ENCODE measurements around the gene BHLHE40. TPM values are rescaled to one million over a fixed set of nuclear protein-coding genes. Genes with fewer than 3 reads are reported as not detected.

BHLHE40 gene
- total RNA-seq, 1 experiment from 2014 or later = 81.6 TPM

GRCh38 chr3:4988983-4989834, 10.0 kb downstream of the BHLHE40 start:
- Histone ChIP-seq H3K9me3 (ENCODE audit: control insufficient read depth in 1 of 2, insufficient read depth in 1 of 2, low read depth in 1 of 2, low read length in 2 of 2) (no peaks in the 10 kb centered on the region), H3K36me3 (ENCODE audit: control insufficient read depth in 1 of 2, insufficient read depth in 2 of 2, low read length in 2 of 2) (no peaks in the 10 kb centered on the region), H3K9me2 (ENCODE audit: insufficient read depth) (no peaks in the 10 kb centered on the region), H3K27ac (ENCODE audit: low read depth, low read length) (no peak overlapping the region; the same call in 1 of the 2 replicates), H3K4me1 (ENCODE audit: control insufficient read depth in 1 of 2, insufficient read depth in 2 of 2, low read length in 2 of 2) (peaks cover 55 to 86% of the 10 kb centered on the region in 2 experiments), H2AFZ (ENCODE audit: low read depth, low read length, poor library complexity, severe bottlenecking) (peak overlapping the region; percentile 19), H3K79me2 (ENCODE audit: insufficient read depth, low read length) (no peaks in the 10 kb centered on the region), H3K27me3 (ENCODE audit: insufficient read depth, low read length) (no peaks in the 10 kb centered on the region), H3K4me3 (replicated peaks in 1 of 2; ENCODE audit: low read depth in 1 of 2, low read length in 2 of 2) (no peak overlapping the region), H4K20me1 (ENCODE audit: insufficient read depth) (no peaks in the 10 kb centered on the region), H3K9ac (ENCODE audit: low read length) (peak overlapping the region; percentile 32), H3K4me2 (ENCODE audit: low read length) (peak overlapping the region; percentile 37)
- ChIA-PET POLR2A (interaction anchor here (0.6 kb wide), 1 partner anchor 1478 kb away, joined by 3 read pairs; no protein-coding TSS in a partner anchor), CTCF (no interaction called here), RAD21 (ENCODE audit: low non-redundant PET in 1 of 2, low total read pairs in 2 of 2, uncharacterized antibody in 2 of 2, unreplicated experiment in 2 of 2) (no interaction called here)
- TF ChIP-seq CTCF (IDR thresholded peaks at IDR 0.05 in 2 of 3, conservative IDR thresholded peaks at IDR 0.05 in 1 of 3; ENCODE audit: borderline replicate concordance in 1 of 3, insufficient read depth in 1 of 3, low read depth in 2 of 3, low read length in 2 of 3) (no peak), EZH2phosphoT487 (IDR thresholded peaks at IDR 0.05; ENCODE audit: borderline replicate concordance) (no peak), ZFX (IDR thresholded peaks at IDR 0.05) (0 out of 2 replicates have a peak, but pooled peaks have one; percentile 29), SIN3A (IDR thresholded peaks at IDR 0.05; ENCODE audit: low read depth) (no peak)
- intact Hi-C loops (cut with micrococcal nuclease) = no loop called here
- DNase-seq (ENCODE audit: low read depth, low spot score) (no peak), ATAC-seq (no peak)
- no TSS peak for BruUV-seq (replicated peaks)

GRCh38 chr3:4990069-4990468, 10.8 kb downstream of the BHLHE40 start:
- H2AFZ ChIP-seq (ENCODE audit: low read depth, low read length, poor library complexity, severe bottlenecking) = no peak overlapping the region
- H3K4me3 ChIP-seq (replicated peaks in 1 of 2; ENCODE audit: low read depth in 1 of 2, low read length in 2 of 2) = no peak overlapping the region
- ChIA-PET CTCF (no interaction called here), POLR2A (no interaction called here), RAD21 (ENCODE audit: low non-redundant PET in 1 of 2, low total read pairs in 2 of 2, uncharacterized antibody in 2 of 2, unreplicated experiment in 2 of 2) (no interaction called here)
- no peaks in the 10 kb centered on the region for H3K79me2 ChIP-seq (ENCODE audit: insufficient read depth, low read length)
- H4K20me1 ChIP-seq (ENCODE audit: insufficient read depth) = no peaks in the 10 kb centered on the region
- no peak for DNase-seq (ENCODE audit: low read depth, low spot score)
- H3K9me2 ChIP-seq (ENCODE audit: insufficient read depth) = no peaks in the 10 kb centered on the region
- no peak overlapping the region for H3K4me2 ChIP-seq (ENCODE audit: low read length)
- intact Hi-C loops (cut with micrococcal nuclease) = no loop called here
- no peak overlapping the region for H3K27ac ChIP-seq (ENCODE audit: low read depth, low read length)
- H3K9me3 ChIP-seq (ENCODE audit: control insufficient read depth in 1 of 2, insufficient read depth in 1 of 2, low read depth in 1 of 2, low read length in 2 of 2) = no peaks in the 10 kb centered on the region
- BruUV-seq (replicated peaks) = no TSS peak
- H3K4me1 ChIP-seq (ENCODE audit: control insufficient read depth in 1 of 2, insufficient read depth in 2 of 2, low read length in 2 of 2) = peaks cover 56 to 86% of the 10 kb centered on the region in 2 experiments
- no peaks in the 10 kb centered on the region for H3K36me3 ChIP-seq (ENCODE audit: control insufficient read depth in 1 of 2, insufficient read depth in 2 of 2, low read length in 2 of 2)
- no peaks in the 10 kb centered on the region for H3K27me3 ChIP-seq (ENCODE audit: insufficient read depth, low read length)
- no peak for TF ChIP-seq TCF7L2 (IDR thresholded peaks at IDR 0.05; ENCODE audit: borderline replicate concordance, extremely low read depth, insufficient read depth, insufficient read length)
- TF ChIP-seq CBX3 (IDR thresholded peaks at IDR 0.05; ENCODE audit: low read depth) = no peak
- TF ChIP-seq REST (IDR thresholded peaks at IDR 0.05; ENCODE audit: low read depth) = no peak
- TF ChIP-seq JUND (IDR thresholded peaks at IDR 0.05) = no peak
- TF ChIP-seq EGR1 (IDR thresholded peaks at IDR 0.05; ENCODE audit: low read depth) = no peak
- no peak for TF ChIP-seq RAD21 (IDR thresholded peaks at IDR 0.05; ENCODE audit: low read depth)
- ATAC-seq = no peak
- H3K9ac ChIP-seq (ENCODE audit: low read length) = no peak overlapping the region

All from HCT116 (cell line).